ENCODE results near the gene ELP2. TPM values are rescaled to one million over a fixed set of nuclear protein-coding genes. Genes with fewer than 3 reads are reported as not detected.

Gene ELP2
- total and polyA plus RNA-seq, 4 donors: 31.4 to 257 (median 56.9) TPM

DNA sequence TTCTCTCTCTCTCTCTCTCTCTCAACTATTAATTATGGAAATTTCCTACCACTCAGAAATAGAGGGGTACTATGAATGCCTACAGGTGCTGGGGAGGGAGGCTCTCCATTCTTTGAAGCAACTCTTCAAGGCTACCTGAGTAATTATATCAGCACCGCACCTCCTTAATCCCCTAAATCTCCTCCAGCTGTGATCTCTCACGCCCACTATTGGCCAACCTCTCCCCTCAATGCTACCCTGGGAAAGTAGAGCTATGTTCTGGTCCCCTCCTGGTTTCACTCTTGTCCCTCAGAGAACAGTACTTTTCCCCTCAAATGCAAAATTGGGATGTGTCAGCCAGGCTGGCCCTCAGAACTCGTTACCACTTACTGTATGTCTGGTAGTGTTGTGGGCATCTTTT is 59.2 kb downstream of the ELP2 start:
- no peak for DNase-seq
- H3K27me3 ChIP-seq (ENCODE audit: control insufficient read depth in 3 of 3, insufficient read depth in 3 of 3, low read length in 2 of 3): peaks cover 0 to 19% (median 3%) of the 10 kb centered on the region in 3 donors
- H3K4me1 ChIP-seq (ENCODE audit: control insufficient read depth in 5 of 5, insufficient read depth in 5 of 5, low read length in 5 of 5): peaks cover 0 to 17% (median 0%) of the 10 kb centered on the region in 5 donors
- no peaks in the 10 kb centered on the region for H3K36me3 ChIP-seq (ENCODE audit: control insufficient read depth in 4 of 4, insufficient read depth in 4 of 4, low read length in 4 of 4)
- no peak overlapping the region for H3K9ac ChIP-seq (ENCODE audit: insufficient read depth in 1 of 2, low read length in 2 of 2)
- TF ChIP-seq, protein P1, sequence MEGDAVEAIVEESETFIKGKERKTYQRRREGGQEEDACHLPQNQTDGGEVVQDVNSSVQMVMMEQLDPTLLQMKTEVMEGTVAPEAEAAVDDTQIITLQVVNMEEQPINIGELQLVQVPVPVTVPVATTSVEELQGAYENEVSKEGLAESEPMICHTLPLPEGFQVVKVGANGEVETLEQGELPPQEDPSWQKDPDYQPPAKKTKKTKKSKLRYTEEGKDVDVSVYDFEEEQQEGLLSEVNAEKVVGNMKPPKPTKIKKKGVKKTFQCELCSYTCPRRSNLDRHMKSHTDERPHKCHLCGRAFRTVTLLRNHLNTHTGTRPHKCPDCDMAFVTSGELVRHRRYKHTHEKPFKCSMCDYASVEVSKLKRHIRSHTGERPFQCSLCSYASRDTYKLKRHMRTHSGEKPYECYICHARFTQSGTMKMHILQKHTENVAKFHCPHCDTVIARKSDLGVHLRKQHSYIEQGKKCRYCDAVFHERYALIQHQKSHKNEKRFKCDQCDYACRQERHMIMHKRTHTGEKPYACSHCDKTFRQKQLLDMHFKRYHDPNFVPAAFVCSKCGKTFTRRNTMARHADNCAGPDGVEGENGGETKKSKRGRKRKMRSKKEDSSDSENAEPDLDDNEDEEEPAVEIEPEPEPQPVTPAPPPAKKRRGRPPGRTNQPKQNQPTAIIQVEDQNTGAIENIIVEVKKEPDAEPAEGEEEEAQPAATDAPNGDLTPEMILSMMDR (IDR thresholded peaks at IDR 0.05; ENCODE audit: control extremely low read depth, extremely low read depth): no peak
- H3K27ac ChIP-seq (ENCODE audit: low read depth in 1 of 2, low read length in 1 of 2): no peak overlapping the region
- H3K4me3 ChIP-seq: no peak overlapping the region
- no peaks in the 10 kb centered on the region for H3K9me3 ChIP-seq (ENCODE audit: control insufficient read depth in 4 of 4, insufficient read depth in 3 of 4, low read length in 3 of 4)
- ATAC-seq (ENCODE audit: insufficient read depth, low FRiP score): no peak
- 85 to 88% methylated on average over 3 of the region's 3 CpGs for WGBS, 2 donors

DNA sequence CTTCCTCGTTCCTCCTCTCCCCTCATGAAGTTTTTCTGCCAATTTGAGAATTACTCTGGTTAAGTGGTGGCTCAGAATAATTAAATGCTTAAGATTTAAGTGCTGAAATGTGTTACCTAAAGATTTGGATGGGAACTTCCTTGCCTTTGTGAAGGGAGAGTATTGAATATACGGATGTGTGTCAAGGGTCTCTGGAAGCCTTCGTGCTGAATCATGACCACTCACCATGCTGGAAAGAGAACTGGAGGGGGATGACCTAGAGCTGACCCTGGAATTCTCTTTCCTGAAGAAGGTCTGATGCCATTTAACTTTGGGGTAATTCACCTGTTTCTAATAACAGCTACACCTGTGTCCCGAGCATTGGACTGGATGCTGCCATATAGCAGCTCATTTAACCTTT is 59.8 kb downstream of the ELP2 start:
- DNase-seq: no peak
- no peak overlapping the region for H3K9ac ChIP-seq (ENCODE audit: insufficient read depth in 1 of 2, low read length in 2 of 2)
- 76 to 83% methylated on average over 4 of the region's 4 CpGs for WGBS, 2 donors

DNA sequence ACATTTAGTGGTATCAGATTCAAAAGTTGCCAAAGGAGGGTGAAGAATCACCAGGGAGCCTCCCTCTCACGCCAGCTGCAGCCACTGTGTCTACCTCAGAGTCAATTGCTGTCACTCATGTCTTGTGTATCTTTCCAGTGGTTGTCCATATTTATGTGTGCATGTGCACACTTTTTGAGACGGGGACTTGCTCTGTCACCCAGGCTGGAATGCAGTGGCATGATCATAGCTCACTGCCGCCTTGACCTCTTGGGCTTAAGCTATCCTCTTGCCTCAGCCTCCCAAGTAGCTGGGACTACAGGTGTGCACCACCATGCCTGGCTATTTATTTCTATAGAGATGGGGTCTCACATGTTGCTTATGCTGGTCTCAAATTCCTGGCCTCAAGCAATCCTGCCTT is 61.6 kb downstream of the ELP2 start:
- ATAC-seq (ENCODE audit: insufficient read depth, low FRiP score) (no peak), DNase-seq (no peak)
- Histone ChIP-seq H3K4me3 (no peak overlapping the region), H3K27ac (ENCODE audit: low read depth in 1 of 2, low read length in 1 of 2) (no peak overlapping the region), H3K27me3 (ENCODE audit: control insufficient read depth in 3 of 3, insufficient read depth in 3 of 3, low read length in 2 of 3) (peaks cover 0 to 11% (median 3%) of the 10 kb centered on the region in 3 donors), H3K9ac (ENCODE audit: insufficient read depth in 1 of 2, low read length in 2 of 2) (no peak overlapping the region), H3K4me1 (ENCODE audit: control insufficient read depth in 5 of 5, insufficient read depth in 5 of 5, low read length in 5 of 5) (peaks cover 0 to 18% (median 0%) of the 10 kb centered on the region in 5 donors), H3K9me3 (ENCODE audit: control insufficient read depth in 4 of 4, insufficient read depth in 3 of 4, low read length in 3 of 4) (no peaks in the 10 kb centered on the region), H3K36me3 (ENCODE audit: control insufficient read depth in 4 of 4, insufficient read depth in 4 of 4, low read length in 4 of 4) (no peaks in the 10 kb centered on the region)
- 97 to 98% methylated on average over 3 of the region's 3 CpGs for WGBS, 2 donors
- TF ChIP-seq, protein P1 (IDR thresholded peaks at IDR 0.05; ENCODE audit: control extremely low read depth, extremely low read depth): no peak

More for the DNA sequence above, 59.8 kb downstream of the ELP2 start:
- TF ChIP-seq, protein P1 (IDR thresholded peaks at IDR 0.05; ENCODE audit: control extremely low read depth, extremely low read depth): no peak
- Histone ChIP-seq H3K27me3 (ENCODE audit: control insufficient read depth in 3 of 3, insufficient read depth in 3 of 3, low read length in 2 of 3) (peaks cover 0 to 19% (median 3%) of the 10 kb centered on the region in 3 donors), H3K4me3 (no peak overlapping the region), H3K36me3 (ENCODE audit: control insufficient read depth in 4 of 4, insufficient read depth in 4 of 4, low read length in 4 of 4) (no peaks in the 10 kb centered on the region), H3K27ac (ENCODE audit: low read depth in 1 of 2, low read length in 1 of 2) (no peak overlapping the region), H3K9me3 (ENCODE audit: control insufficient read depth in 4 of 4, insufficient read depth in 3 of 4, low read length in 3 of 4) (no peaks in the 10 kb centered on the region), H3K4me1 (ENCODE audit: control insufficient read depth in 5 of 5, insufficient read depth in 5 of 5, low read length in 5 of 5) (peaks cover 0 to 17% (median 0%) of the 10 kb centered on the region in 5 donors)
- no peak for ATAC-seq (ENCODE audit: insufficient read depth, low FRiP score)

DNA sequence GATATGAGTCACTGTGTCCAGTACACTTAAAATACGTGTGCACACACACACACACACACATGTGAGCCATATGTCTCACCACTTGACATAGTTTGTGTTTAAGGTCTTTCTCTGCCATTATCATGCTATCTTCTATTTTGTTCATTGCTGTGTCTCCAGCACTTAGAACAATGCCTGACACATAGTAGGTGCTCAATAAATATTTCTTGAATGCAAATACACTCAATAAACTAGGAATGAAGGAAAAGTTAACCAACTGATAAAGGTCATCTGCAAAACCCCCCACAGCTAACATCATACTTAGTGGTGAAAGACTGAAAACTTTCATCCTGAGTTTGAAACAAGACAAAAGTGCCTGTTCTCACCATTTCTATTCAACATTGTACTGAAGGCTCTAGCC is 62.0 kb downstream of the ELP2 start:
- no peaks in the 10 kb centered on the region for H3K9me3 ChIP-seq (ENCODE audit: control insufficient read depth in 4 of 4, insufficient read depth in 3 of 4, low read length in 3 of 4)
- no peak for ATAC-seq (ENCODE audit: insufficient read depth, low FRiP score)
- TF ChIP-seq, protein P1 (IDR thresholded peaks at IDR 0.05; ENCODE audit: control extremely low read depth, extremely low read depth): no peak

More for the DNA sequence above, 62.0 kb downstream of the ELP2 start:
- Histone ChIP-seq H3K9ac (ENCODE audit: insufficient read depth in 1 of 2, low read length in 2 of 2) (no peak overlapping the region), H3K4me1 (ENCODE audit: control insufficient read depth in 5 of 5, insufficient read depth in 5 of 5, low read length in 5 of 5) (peaks cover 0 to 13% (median 0%) of the 10 kb centered on the region in 5 donors), H3K27me3 (ENCODE audit: control insufficient read depth in 3 of 3, insufficient read depth in 3 of 3, low read length in 2 of 3) (peaks cover 0 to 10% (median 3%) of the 10 kb centered on the region in 3 donors), H3K4me3 (no peak overlapping the region), H3K36me3 (ENCODE audit: control insufficient read depth in 4 of 4, insufficient read depth in 4 of 4, low read length in 4 of 4) (no peaks in the 10 kb centered on the region), H3K27ac (ENCODE audit: low read depth in 1 of 2, low read length in 1 of 2) (no peak overlapping the region)
- WGBS, 2 donors: 80 to 90% methylated on average over 1 of the region's 1 CpG
- DNase-seq: no peak

All from lung (tissue), 12 donors.